Measurements from ENCODE around the gene FBXO3.
A peak's percentile ranks its signal among the peaks of the same experiment; 100 is the strongest.
"Not testable (repeated sequence)": the region's sequence is repeated elsewhere in the genome, so short reads cannot be mapped to it uniquely, and the experiment has no call there.

FBXO3 gene

GRCh38 chr11:33735271-33736147 lies 38.8 kb downstream of the FBXO3 start:
- DNase-seq (ENCODE audit: low read depth), result no peak
- peak; percentile 2 for TF ChIP-seq CTCF (conservative IDR thresholded peaks at IDR 0.05; ENCODE audit: low read depth, low read length)
- H3K4me3 ChIP-seq (ENCODE audit: low read depth, low read length), result peak overlapping the region; percentile 86

- peak; percentile 59 for DNase-seq (ENCODE audit: low read depth)
- peak overlapping the region; percentile 86 for H3K4me3 ChIP-seq (ENCODE audit: low read depth, low read length)
- no peak for TF ChIP-seq CTCF (conservative IDR thresholded peaks at IDR 0.05; ENCODE audit: low read depth, low read length)
These were observed 39.7 kb downstream of the FBXO3 start for GRCh38 chr11:33734441-33735270.

GRCh38 chr11:33733980-33734379 lies 40.3 kb downstream of the FBXO3 start:
- TF ChIP-seq CTCF (conservative IDR thresholded peaks at IDR 0.05; ENCODE audit: low read depth, low read length), result no peak
- peak overlapping the region; percentile 86 for H3K4me3 ChIP-seq (ENCODE audit: low read depth, low read length)
- no peak for DNase-seq (ENCODE audit: low read depth)

GRCh38 chr11:33731723-33732531 lies 42.4 kb downstream of the FBXO3 start:
- no peak for TF ChIP-seq CTCF (conservative IDR thresholded peaks at IDR 0.05; ENCODE audit: low read depth, low read length)
- H3K4me3 ChIP-seq (ENCODE audit: low read depth, low read length), result no peak overlapping the region
- DNase-seq (ENCODE audit: low read depth), result peak; percentile 57

- DNase-seq (ENCODE audit: low read depth), result no peak
- TF ChIP-seq CTCF (conservative IDR thresholded peaks at IDR 0.05; ENCODE audit: low read depth, low read length), result no peak
- H3K4me3 ChIP-seq (ENCODE audit: low read depth, low read length), result no peak overlapping the region
These were observed 43.6 kb downstream of the FBXO3 start for GRCh38 chr11:33730716-33731115.

- DNase-seq (ENCODE audit: low read depth); H3K4me3 ChIP-seq (ENCODE audit: low read depth, low read length): not testable (repeated sequence)
These were observed 45.2 kb downstream of the FBXO3 start for GRCh38 chr11:33729072-33729664.

GRCh38 chr11:33727539-33727938 lies 46.8 kb downstream of the FBXO3 start:
- DNase-seq (ENCODE audit: low read depth); H3K4me3 ChIP-seq (ENCODE audit: low read depth, low read length): not testable (repeated sequence)
